Glomerular visceral epithelial cell (primary cell): ENCODE measurements around the gene PTPN4.

Experiments used
- DNase-seq: peaks from one replicate; pipeline ENCODE4 v3.0.0-alpha.2; 2016; ENCODE audit errors: extremely low spot score

The PTPN4 gene

DNA sequence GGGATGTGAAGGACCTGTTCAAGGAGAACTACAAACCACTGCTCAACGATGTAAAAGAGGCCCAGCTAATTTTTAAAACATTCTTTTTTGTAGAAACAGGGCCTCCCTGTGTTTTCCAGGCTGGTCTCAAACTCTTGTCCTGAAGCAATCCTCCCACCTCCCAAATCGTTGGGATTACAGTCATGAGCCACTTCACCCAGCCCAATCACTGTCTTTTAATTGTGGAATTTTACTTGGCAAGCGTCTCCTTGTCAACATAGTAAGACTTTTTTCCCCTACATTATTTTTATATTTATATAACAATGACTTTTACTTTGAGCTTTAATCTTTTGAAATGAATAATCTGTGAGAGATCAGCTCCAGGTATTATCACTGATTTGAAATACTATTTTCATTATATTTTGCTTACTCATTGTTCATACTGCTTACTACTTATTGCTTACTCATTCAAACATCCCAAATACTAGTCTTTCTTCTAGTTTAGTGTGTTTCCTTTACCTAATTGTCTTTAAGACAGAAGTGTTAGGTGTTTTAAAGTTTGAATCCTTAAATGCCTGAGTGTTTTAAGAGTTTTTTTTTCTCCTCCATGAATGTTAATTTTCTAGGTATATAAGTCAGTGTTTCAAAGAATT is 48.9 kb downstream of the PTPN4 start:
- no peak for DNase-seq

DNA sequence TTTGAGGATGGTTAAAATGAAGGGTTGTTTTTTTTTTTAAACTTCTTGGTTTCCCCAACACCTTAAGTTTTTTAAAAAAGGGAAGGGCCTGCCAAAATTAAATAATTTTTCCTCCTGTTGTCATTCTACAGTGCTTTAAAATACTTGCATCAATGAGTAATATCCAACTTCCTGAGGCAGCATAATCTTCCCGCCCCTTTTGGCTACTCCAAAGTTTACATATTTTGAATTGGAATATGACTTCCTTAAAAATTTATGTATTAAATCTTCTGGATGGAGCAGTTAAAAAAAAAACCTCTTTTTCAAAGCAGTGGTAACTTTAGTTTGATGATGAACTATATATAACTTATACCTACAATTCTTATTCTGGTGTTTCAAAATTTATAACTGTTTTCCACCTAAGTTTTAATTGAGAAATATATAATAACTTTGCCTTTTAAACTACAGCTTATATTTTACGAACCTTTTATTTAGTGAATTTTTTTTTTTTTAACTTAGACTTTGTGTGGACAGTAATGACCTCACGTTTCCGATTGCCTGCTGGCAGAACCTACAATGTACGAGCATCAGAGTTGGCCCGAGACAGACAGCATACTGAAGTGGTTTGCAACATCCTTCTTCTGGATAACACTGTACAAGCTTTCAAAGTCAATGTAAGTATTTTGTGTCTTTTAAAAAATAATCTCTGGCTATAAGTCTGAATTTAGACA is 49.8 kb downstream of the PTPN4 start:
- no peak for DNase-seq

DNA sequence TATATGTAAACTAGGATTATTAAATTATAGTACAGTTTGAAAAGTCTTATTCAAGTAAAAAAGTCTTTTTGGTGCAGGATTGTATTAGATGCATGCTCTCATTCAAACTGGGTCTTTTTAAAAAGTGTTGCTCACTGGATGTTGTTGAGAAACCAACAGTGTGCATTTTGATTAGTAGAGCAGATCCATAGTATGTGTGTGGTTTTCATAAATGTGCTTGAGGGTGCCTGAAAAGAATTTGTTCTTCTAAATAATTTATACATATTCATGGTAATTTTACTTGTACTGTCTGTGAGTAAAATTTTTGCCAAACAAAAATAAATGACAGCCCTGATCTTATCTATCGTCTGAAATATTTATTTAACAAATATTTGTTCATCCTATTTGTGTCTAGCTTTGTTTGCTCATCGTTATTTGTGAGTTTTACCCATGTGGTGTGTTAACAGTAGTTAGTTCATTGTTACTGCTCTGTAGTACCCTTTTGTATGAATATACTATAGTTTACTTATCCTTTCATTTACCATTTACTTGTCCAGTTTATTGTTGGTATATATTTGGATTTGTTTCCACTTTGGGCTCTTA is 50.4 kb downstream of the PTPN4 start:
- DNase-seq = no peak

DNA sequence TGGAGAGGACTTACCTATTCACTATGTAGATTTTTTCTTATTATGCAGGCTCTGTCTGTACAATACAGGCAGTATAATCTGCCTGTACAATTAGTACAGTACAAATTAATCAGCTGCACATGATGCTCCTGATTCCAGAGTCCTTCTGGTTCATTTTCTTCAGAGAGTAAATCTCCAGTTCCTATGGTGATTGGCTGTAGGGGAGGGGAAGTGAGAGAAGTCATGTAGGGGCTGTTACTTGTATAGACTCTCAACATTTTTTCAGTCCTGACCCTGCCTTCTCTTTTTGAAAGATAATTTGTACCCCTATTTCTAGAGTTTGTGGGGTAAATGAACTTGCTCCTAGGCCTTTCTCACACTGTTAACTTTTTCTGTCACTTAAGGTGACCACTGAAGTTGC is 54.5 kb downstream of the PTPN4 start:
- DNase-seq = no peak

DNA sequence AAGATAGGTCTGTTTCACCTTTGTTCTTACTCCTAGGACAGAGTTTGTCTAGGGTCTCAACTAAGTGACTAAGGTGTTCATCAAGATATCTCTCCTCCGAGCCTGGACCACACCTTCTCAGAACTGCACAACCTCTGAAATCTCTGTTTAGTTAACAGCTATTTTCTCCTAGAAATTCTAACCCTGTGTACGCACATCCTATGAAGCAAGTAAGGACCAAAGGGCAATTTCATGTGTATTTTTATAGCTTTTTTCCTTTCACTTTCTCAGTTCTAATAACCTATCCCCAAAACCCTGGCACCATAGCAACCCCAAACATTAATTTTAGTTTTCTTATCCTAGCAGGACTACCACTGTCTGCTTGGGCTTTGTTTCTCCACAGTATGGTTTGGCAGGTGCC is 59.1 kb downstream of the PTPN4 start:
- DNase-seq = no peak

DNA sequence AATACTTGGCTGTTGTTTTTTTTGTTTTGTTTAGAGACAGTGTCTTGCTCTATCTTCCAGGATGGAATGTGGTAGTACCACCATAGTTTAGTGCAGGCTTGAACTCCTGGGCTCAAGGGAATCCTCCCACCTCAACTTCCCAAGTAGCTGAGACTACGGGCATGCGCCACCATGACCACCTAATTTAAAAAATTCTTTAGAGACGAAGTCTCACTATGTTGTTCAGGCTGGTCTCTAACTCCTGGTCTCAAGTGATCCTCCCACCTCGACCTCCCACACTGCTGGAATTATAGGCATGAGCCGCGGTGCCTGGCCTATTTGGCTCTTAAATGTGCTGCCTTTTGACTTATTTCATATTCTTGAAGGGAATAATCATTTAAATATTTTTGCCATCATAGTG is 60.1 kb downstream of the PTPN4 start:
- DNase-seq = no peak

DNA sequence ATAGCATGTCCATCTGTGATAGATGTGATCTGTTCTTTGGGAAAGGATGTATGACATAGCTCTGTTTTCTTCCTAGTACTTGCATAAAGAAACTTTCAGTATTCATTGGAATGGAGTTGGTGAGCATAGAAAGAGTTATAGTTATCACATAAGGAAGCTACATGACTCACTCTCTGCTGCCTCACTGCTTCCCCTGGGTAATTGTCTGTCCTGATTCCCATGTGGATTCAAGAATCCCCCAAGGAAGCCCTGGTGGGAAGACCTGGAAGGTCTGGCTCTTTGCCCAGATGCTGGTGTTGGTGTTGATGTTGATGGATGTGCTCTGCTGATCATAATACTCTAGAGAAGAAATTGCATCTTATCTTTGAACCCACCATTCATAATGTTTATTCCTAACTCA is 60.6 kb downstream of the PTPN4 start:
- DNase-seq = peak; percentile 81

DNA sequence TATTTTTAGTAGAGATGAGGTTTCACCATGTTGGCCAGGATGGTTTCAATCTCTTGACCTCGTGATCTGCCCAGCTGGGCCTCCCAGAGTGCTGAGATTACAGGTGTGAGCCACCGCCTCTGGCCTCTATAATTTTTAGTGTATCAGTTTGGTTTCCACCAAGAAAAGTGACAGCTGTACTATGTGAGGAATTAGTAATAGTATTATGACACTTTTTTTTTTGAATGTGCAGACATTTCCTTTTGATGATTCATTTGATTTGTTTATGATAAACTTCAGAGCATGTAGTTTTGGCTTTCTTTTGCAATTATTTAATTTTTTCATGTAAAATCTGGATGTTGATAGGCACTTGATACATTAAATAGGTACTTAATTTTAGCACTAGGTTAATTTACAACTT is 61.5 kb downstream of the PTPN4 start:
- DNase-seq = no peak

DNA sequence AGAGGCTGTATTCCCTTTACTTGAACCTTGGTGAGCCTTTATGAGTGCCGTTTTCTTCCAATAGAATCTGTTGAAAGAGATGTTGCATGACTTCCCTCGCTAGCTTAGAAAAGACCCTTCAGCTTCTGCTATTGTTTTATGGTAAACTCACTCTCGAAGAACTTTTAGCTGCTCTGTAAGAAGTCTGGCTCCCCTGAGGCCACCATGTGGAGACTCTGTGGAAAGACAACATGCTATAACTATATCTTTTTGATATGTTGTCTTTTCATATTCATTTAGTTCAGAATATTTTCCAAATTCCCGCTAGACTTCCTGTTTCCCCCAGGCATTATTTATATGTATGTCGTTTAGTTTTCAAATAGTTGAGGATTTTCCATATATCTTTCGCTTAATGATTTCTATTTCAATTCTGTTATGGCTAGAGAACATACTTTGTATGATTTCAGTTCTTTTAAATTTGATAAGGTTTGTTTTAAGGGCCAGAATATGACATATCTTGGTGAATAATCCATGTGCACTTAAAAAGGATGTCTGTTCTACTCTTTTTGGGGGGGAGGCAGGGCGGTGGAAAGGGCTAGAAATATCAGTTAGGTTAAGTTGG is 64.1 kb downstream of the PTPN4 start:
- peak; percentile 47 for DNase-seq

DNA sequence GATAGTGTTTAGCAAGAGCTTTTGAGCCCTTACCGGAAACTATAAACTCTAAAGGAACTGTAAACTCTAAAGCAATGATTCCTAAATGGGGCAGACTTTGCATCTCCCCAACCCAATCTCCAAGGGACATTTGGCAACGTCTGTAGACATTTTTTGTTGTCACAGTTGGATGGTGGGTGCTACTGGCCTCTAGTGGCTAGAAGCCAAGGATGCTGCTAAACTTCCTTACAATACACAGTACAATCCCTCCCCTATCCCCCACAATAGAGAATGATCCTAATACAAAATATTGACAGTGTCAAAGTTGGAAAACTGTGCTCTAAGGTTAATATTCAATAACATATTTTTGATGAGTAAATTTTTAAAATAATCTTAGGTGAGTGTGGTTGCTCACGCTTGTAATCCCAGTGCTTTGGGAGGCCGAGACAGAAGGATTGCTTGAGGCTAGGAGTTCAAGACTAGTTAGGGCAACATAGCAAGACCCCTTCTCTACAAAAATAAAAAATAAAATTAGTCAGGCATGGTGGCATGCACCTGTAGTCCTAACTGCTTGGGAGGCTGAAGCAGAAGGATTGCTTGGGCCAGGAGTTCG is 66.7 kb downstream of the PTPN4 start:
- peak; percentile 48 for DNase-seq

DNA sequence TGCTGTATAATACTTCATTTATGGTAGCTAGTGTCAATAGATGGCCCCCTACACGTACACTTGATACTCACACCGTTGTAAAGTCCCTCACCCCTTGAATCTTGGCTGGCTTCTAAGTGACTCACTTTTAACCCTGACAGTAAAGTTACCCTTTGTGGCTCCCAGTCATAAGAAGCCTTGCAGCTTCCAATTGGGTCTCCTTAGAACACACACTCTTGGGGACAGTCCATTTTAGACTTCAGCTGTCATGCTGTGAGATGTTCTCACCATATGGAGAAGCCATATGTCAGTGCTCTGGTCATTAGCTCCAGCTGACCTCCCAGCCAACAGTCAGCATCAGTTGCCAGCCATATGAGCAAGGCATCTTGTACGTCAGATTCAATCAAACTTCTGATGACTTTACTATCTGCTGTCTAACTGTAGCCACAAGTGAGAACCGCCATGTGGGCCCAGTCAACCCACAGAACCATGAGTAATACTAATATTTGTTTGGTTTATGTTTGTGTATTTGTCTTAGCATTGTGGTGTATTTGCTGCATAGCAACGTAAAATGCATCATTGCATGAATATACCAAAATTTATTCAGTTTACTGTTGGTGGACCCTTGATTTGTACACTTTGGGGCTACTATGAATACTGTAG is 68.3 kb downstream of the PTPN4 start:
- peak; percentile 8 for DNase-seq

DNA sequence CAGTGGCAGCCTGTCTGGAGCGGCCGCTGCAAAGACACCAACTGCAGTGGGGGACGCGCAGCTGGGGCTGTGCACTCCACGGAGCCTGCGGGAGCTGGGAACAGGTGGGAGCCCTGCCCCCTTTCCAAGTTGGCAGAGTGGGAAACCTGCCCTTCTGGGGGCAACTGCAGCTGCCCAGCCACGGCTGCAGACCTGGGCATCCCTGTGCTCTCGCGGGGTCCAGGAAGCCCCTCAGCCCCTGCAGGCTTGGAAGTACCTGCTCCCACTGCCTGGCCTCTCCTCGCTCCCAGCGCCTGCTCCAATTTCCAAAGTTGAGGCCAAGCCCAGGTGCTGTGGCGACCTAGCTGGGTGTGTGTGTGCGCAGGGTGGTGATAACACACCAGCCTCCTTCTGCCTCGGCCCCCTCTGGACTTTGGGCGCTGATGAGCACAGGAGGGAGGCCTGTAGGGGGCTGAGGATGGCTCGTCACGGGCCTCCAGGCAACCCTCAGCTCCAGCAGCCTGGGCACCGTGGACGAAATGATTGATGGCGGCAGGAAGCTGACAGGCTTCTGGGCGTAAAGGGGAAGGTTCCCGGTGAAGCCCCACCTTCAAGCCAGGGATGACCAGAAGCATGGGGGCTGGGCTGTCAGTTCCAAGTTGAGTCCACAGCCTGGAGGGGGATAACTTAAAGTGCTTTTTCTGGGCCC is 76.9 kb downstream of the PTPN4 start:
- no peak for DNase-seq

DNA sequence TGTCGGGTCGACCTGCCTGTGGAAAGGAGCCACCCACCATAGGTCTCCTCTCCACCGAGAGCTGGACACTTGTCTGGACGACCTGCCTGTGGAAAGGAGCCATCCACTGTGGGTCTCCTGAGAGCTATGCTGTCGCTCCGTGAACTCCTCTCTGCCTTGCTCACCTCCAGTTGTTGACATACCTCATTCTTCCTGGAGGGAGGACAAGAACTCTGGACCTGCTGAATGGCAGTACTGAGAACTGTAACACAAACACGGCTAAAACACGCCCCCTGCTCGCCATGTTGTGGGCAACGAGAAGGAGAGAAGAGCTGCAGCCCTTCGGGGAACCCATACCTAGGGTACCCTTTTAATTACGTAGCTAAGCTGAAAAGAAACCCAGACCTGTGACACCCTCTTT is 77.6 kb downstream of the PTPN4 start:
- no peak for DNase-seq

DNA sequence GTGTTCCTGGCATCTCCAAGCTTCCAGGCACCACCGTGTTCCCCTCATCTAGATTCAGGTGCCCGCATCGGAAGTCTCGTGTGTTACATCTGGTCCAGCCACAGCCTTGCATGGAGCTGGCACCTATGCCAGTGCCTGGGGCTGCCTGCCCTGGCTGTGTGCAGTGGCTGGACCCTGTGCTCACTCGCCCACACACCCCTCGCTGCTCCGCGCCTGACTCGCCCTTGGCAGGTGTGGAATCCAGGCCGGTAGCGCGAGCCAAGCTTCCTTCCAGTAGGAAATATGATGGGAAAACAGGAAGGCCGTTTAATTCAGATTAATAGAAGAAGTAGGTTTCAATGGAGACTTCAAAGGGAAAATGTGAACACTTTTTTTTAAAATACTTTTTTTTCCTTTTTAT is 78.0 kb downstream of the PTPN4 start:
- no peak for DNase-seq

DNA sequence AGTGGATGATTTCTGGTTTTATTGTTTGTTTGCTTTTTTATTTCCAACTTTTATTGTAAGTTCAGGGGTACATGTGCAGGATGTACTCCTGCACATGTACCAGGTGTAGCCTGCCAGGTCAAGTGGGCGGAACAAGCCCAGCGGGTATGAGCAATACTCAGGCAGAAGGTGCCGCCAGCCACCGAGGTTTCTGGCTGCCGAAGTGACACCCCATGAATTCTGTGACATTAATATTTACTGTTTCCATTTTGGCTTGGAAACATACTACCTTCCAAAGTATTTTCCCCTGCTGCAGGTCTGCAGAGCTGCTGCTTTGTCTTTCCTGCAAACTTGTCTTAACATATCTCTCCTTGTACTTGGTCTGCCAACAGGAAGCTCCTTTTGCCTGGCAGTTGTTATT is 78.5 kb downstream of the PTPN4 start:
- no peak for DNase-seq

DNA sequence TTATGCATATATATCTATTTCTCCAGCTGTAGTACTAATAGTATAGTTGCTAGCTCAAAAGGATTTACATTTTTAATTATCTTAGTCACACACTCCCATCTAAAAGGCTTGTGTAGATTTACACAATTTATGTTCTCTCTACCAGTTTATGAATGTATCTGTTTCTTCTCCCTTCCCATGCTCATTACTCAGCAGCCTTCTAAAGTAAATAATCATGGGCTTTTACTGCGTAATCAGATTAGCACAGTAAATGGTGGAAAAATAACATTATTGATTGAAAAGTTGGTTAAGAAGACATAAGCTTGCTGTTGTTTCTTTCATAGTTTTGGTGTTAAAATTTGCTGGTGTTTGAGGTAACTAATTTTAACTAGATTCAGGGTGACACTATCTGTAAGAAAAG is 81.8 kb downstream of the PTPN4 start:
- no peak for DNase-seq

DNA sequence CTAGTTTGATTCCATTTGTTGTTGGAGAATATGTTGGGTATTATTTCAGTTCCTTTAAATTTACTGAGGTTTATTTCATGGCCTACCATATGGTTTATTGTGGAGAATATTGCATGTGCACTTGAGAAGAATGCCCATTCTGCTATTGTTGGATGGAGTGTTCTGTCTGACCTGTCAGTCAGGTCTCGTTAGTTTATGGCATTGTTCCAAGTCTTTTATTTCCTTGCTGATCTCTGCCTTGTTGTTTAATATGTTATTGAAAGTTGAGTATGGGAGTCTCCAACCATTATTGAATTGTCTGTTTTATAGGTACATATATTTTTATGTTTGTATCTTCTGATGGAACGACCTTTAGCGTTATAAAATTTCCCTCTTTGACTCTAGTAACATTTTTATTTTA is 86.3 kb downstream of the PTPN4 start:
- DNase-seq = no peak

DNA sequence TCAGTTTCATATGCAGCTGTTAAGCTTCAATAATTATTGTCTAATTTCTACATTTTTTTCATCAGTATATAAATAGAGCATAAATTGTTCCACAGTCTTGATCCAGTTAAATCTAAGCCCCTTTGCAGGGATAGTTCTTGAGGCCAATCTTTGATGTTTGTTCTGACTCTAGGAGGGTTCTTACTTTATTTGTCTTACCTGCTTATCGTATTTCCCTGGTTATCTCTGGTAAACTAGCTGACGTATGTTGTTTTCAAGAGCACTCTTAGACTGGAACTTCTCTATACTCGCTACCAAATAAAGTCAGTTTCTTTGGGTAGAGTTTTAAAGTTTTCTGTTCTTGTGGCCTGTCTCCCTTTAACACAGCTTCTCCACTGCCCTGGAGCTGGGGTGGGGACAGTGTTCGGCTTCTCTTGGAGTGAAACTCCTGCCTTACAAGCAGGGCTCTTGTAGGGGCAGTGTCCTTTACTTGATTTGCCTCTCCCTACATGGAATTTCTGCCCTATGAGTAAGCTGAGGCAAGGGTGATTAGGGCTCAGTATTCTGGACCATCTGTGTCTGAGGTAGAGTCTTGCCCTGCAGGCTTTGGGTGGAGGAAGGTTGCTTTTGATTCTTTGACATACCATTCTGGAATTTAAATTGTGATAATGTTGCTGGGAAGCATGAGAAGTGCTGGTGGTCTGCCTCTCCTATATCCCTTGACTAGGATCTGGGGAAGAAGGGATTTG is 90.3 kb downstream of the PTPN4 start:
- no peak for DNase-seq

DNA sequence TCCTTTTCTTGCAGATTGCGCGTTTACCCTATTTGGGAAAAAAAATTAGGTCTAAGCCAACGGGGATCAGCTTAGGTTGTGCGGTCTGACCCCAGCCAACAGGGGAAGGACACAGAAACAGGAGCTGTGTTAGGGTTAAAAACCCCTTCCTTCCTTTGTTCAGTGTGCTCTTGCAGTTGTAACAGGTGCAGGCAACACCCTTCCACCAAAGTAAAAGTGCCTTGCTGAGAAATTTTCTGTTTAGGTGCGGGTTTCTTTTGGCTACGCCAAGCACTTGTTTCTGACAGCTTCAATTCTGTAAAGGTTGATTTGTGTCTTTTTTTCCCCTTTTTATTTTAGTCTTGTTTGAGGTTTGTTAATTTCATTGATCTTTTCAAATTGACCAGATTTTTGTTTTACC is 92.5 kb downstream of the PTPN4 start:
- DNase-seq = no peak

DNA sequence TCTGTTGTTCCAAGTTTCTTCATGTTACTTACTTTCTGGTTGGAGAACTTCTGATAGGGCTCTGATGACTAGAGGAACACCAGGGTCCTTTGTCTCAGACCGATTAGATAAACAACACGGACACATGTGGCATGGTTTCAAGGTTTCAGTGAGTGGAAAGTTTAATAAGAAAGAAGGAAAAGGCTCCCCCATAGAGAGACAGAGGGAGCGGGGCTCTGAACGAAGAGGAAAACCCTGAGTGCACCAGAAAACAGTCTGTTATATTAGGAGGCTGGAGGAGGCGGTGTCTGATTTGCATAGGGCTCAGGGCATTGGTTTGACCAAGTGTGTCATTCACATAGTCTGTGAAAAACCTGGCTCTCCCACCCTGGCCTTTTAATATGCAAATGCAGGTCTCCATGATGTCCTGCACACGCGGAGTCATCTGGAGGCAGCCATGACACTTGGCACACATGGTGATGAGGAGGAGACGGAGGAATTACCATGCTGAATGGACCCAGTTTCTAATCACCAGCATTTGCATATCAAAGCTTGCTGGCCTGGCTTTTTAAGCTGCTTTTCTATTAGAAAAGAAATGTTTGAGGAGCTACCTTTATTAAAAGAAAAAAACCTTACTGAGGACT is 94.2 kb downstream of the PTPN4 start:
- no peak for DNase-seq
